Measurements from ENCODE around the gene RYR3.

- TF ChIP-seq CTCF (conservative IDR thresholded peaks at IDR 0.05; ENCODE audit: low read length) = no peak
- no peak for TF ChIP-seq EZH2phosphoT487 (IDR thresholded peaks at IDR 0.05; ENCODE audit: borderline replicate concordance)
Measured at GRCh38 chr15:33358306-33358705, 47.5 kb downstream of the RYR3 start.
